Mesothelial cell of epicardium (in vitro differentiated cells): ENCODE results near the gene CTDSPL. TPM values are rescaled to one million over a fixed set of nuclear protein-coding genes. Genes with fewer than 3 reads are reported as not detected.

Experiments used
- DNase-seq, 2 experiments: peaks; one replicate each; pipeline ENCODE4 v3.0.0; 2021; ENCODE audit warnings: low spot score in 2 of 2; ENCODE audit not compliant: unreplicated experiment in 2 of 2
- H3K27ac Mint-ChIP-seq: 2 replicates; pipeline ENCODE4 v1.8.0; 2021; ENCODE audit warnings: mixed read lengths
- H3K27me3 Mint-ChIP-seq: 2 replicates; pipeline ENCODE4 v1.8.0; 2021; ENCODE audit warnings: low read depth, mixed read lengths
- H3K36me3 Mint-ChIP-seq: 2 replicates; pipeline ENCODE4 v1.8.0; 2021; ENCODE audit warnings: mixed read lengths
- H3K4me1 Mint-ChIP-seq: 2 replicates; pipeline ENCODE4 v1.8.0; 2021; ENCODE audit warnings: mixed read lengths
- H3K4me3 Mint-ChIP-seq: 2 replicates; pipeline ENCODE4 v1.8.0; 2021; ENCODE audit warnings: mild to moderate bottlenecking, moderate library complexity, mixed read lengths
- H3K9me3 Mint-ChIP-seq: 2 replicates; pipeline ENCODE4 v1.8.0; 2021; ENCODE audit warnings: mixed read lengths
- CTCF ChIP-seq: fragments of 200-600 bp; sonication (generic); IDR thresholded peaks from one replicate; pipeline ENCODE4 v1.5.0; 2021; ENCODE audit warnings: antibody characterized with exemption; ENCODE audit not compliant: unreplicated experiment
- total RNA-seq: library from RNA; stranded (reverse); gene quantifications from 3 replicates; pipeline ENCODE4 v1.2.1, GENCODE V29; 2021

CTDSPL gene
- total RNA-seq, 1 donor from 2014 or later: 29.9 TPM

GRCh38 chr3:37918627-37919026 is 56.9 kb downstream of the CTDSPL start:
- H3K9me3 Mint-ChIP-seq: peaks cover 16% of the 10 kb centered on the region
- no peaks in the 10 kb centered on the region for H3K27me3 Mint-ChIP-seq
- H3K4me1 Mint-ChIP-seq: peaks cover 32% of the 10 kb centered on the region
- TF ChIP-seq CTCF: no peak
- no peak overlapping the region for H3K4me3 Mint-ChIP-seq
- no peak overlapping the region for H3K27ac Mint-ChIP-seq
- DNase-seq: no peak
- peaks cover 14% of the 10 kb centered on the region for H3K36me3 Mint-ChIP-seq

GRCh38 chr3:37920156-37920699 is 58.5 kb downstream of the CTDSPL start:
- H3K9me3 Mint-ChIP-seq: peaks cover 3% of the 10 kb centered on the region
- no peaks in the 10 kb centered on the region for H3K27me3 Mint-ChIP-seq
- H3K4me3 Mint-ChIP-seq: no peak overlapping the region
- TF ChIP-seq CTCF: no peak
- no peak overlapping the region for H3K27ac Mint-ChIP-seq
- peaks cover 2% of the 10 kb centered on the region for H3K36me3 Mint-ChIP-seq
- H3K4me1 Mint-ChIP-seq: peaks cover 46% of the 10 kb centered on the region
- no peak for DNase-seq

- H3K27ac Mint-ChIP-seq: no peak overlapping the region
- H3K36me3 Mint-ChIP-seq: no peaks in the 10 kb centered on the region
Observed at GRCh38 chr3:37921025-37921424, 59.3 kb downstream of the CTDSPL start.

GRCh38 chr3:37922721-37923568 is 61.3 kb downstream of the CTDSPL start:
- H3K9me3 Mint-ChIP-seq: peaks cover 1% of the 10 kb centered on the region
- H3K36me3 Mint-ChIP-seq: no peaks in the 10 kb centered on the region
- no peak for TF ChIP-seq CTCF
- no peak for DNase-seq
- H3K27me3 Mint-ChIP-seq: no peaks in the 10 kb centered on the region
- peak overlapping the region; percentile 1 for H3K27ac Mint-ChIP-seq
- no peak overlapping the region for H3K4me3 Mint-ChIP-seq
- H3K4me1 Mint-ChIP-seq: peaks cover 53% of the 10 kb centered on the region

More at GRCh38 chr3:37921025-37921424, 59.3 kb downstream of the CTDSPL start:
- Mint-ChIP-seq H3K4me3 (no peak overlapping the region), H3K9me3 (no peaks in the 10 kb centered on the region), H3K27me3 (no peaks in the 10 kb centered on the region), H3K4me1 (peaks cover 54% of the 10 kb centered on the region)
- no peak for DNase-seq
- no peak for TF ChIP-seq CTCF

GRCh38 chr3:37923569-37924040 is 61.9 kb downstream of the CTDSPL start:
- Mint-ChIP-seq H3K4me3 (no peak overlapping the region), H3K27me3 (no peaks in the 10 kb centered on the region), H3K27ac (no peak overlapping the region), H3K4me1 (peaks cover 46% of the 10 kb centered on the region), H3K9me3 (peaks cover 8% of the 10 kb centered on the region), H3K36me3 (peaks cover 3% of the 10 kb centered on the region)
- no peak for TF ChIP-seq CTCF
- DNase-seq: no peak
